Stimulated activated CD4-positive, alpha-beta T cell treated with anti-CD3 and anti-CD28 coated beads, Interleukin-4, amount 100 ng/mL, for 4 hours (primary cell): ENCODE results near the gene PRR20C.
"Not testable (repeated sequence)": the region's sequence is repeated elsewhere in the genome, so short reads cannot be mapped to it uniquely, and the experiment has no call there.

Experiments
- DNase-seq, 2 experiments: peaks; one replicate each; pipeline ENCODE4 v3.0.0-alpha.2; 2020

PRR20C gene

DNA sequence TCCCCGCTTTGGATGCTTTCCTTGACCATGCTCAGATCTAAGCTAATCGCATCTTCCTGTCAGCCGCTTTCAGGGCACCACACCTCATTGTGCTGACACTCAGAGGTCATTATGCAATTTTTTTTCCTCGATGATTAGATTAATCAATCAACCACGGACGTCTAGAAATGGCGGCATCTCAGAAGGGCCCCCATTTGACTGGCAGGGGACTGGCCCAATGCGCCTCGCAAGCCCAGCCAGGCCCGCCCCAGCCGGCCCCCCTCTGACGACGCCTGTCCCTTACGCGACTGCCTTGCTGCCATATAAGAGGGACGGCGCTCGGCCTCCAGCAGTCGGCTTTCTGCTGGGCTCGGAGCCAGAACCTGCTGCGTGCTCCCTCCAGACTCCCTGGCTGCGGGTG lies at the start of gene PRR20C:
PRR20C (plus strand) TSS at position 301 of the 400 bp plus-strand sequence. CDS start 387 bp downstream, outside the sequence.
- not testable (repeated sequence) for DNase-seq

DNA sequence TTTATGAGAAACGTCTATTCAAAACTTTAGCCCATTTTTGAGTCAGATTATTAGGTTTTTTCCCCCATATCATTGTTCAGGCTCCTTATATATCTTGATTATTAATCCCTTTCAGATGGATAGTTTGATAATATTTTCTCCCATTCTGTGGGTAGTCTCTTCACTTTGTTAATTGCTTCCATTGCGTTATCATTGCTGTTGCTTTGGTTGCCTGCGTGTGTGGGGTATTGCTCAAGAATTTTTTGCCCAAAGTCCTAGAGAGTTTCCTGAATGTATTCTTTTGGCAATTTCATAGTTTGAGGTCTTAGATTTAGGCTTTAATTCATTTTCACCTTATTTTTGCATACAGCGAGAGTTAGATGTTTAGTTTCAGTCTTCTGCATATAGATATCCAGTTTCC lies 38.9 kb upstream of the PRR20C start:
- no peak for DNase-seq

DNA sequence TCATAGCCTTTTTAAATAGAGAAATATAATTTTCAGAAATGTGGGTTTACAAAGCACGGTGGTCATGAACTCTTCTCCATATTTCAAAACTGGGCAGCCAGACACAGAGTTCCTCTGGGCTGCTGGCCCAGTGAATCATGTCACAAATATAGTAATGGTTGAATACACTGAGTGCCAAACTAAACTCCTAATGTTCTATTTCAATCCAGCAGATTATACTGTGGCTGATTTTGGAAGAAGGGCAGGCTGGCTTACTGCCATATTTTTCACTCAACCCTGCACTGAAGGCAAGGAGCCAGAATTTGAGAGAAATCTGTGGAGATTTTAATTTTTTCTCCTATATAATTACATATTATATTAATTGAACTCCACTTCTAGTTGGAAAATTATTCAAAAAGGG lies 30.2 kb upstream of the PRR20C start:
- DNase-seq = no peak

DNA sequence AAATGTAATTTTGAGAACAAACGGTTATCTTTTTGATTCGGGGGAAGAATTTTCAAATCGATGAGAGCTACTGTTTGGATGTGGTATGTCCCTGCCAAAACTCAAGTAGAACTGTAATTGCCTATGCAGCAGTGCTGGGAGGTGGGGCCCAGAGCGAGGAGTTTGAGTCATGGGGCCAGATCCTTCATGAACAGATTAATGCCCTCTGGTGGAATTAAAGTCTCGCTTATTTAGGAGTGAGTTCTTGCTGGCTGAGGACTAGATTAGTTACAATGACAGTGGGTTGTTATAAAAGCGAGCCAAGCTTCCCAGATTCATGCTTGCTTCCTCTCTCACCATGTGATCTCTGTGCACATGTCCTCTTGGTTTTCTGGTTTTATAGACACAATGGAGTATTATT lies 25.0 kb upstream of the PRR20C start:
- DNase-seq = no peak

DNA sequence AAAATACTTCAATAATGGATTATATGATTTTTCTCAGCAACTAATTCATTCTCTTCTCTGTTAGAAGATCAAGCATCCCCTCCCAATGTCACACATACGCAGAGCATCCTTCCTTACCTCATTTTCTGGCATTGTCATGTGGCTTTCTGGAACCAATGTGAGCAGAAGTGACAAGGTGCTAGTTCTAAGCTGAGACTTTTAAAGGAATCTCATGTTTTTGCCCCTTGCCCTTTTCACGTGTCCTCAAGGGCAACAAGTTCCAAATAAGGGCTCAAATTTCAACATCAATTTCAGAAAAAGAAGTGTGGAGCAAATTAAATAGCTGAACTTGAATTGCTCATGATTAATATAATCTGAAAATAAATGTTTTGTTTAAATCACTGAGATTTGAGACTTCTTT lies 17.8 kb upstream of the PRR20C start:
- DNase-seq = no peak

DNA sequence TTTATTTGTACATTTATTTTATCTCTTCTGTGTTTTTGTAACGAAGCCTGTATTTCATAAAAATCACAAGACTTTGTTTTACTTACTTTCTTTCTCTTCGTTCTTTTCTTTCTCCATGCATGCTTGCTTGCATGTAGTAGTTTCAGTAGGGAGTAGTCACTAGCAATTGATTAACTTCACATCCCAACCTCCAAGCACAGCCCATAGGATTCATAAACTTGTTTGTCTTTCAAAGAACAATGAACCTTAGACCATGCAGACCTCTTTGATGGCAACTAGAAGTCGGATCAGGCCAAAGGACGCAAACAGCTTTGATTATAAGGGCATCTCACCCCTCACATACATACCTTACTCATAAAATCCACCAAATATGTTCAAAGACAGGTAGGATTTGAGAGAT lies 16.3 kb upstream of the PRR20C start:
- DNase-seq = no peak

DNA sequence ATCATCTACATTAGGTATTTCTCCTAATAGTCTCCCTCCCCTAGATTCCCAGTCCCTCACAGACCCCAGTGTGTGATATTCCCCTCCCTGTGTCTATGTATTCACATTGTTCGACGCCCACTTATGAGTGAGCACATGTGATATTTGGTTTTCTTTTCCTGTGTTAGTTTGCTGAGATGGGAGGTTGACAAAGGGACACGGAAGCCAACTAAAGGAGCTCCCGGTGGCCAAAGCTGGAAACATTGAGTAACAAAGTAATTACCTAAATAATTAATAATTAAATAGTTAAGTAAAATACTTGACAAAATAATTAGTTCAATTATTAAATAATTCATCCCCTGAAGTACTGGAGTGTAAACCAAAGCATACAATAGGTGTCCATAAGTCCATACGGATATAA lies 14.9 kb upstream of the PRR20C start:
- no peak for DNase-seq

DNA sequence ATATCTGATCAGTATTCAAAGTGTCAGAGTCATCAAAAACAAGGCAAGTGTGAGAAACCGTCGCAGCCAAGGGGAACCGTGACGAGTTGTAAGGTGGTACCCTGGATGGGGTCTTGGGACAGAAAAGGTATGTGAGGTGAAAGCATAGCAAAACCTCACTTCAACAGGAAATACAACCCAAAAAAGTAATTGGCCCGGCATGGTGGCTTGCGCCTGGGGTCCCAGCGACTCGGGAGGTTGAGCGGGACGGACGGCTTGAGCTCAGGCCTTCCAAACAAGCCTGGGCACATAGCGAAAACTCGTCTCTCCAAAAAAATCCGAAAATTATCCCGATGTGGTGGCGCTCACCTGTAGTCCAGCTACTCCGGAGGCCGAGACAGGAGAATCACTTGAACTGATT lies 14.1 kb upstream of the PRR20C start:
- not testable (repeated sequence) for DNase-seq

DNA sequence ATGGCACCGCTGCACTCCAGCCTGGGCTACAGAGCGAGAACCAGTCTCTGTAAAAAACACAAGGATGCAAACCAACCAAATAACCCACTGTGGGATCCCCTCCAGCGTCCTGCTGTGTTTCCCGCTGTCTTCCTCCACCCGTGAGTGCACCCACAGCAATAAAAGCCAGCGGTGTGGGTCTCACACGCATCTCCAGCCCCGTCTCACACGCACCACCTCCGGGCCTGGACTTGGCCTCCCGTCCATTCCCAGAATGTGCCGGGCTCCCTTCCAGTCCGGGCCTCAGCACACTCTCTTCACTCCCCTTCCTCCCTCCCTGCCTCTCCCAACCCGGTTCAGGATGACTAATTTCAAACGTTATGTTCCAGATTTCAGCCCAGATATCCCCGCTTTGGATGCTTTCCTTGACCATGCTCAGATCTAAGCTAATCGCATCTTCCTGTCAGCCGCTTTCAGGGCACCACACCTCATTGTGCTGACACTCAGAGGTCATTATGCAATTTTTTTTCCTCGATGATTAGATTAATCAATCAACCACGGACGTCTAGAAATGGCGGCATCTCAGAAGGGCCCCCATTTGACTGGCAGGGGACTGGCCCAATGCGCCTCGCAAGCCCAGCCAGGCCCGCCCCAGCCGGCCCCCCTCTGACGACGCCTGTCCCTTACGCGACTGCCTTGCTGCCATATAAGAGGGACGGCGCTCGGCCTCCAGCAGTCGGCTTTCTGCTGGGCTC lies 13.5 kb upstream of the PRR20C start, which contains the start of gene PRR20A:
PRR20A (plus strand) TSS at position 684 of the 734 bp plus-strand sequence. CDS start 387 bp downstream, outside the sequence.
- not testable (repeated sequence) for DNase-seq

DNA sequence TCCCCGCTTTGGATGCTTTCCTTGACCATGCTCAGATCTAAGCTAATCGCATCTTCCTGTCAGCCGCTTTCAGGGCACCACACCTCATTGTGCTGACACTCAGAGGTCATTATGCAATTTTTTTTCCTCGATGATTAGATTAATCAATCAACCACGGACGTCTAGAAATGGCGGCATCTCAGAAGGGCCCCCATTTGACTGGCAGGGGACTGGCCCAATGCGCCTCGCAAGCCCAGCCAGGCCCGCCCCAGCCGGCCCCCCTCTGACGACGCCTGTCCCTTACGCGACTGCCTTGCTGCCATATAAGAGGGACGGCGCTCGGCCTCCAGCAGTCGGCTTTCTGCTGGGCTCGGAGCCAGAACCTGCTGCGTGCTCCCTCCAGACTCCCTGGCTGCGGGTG lies 6.7 kb upstream of the PRR20C start, which contains the start of gene PRR20B:
PRR20B (plus strand) TSS at position 301 of the 400 bp plus-strand sequence. CDS start 387 bp downstream, outside the sequence.
- not testable (repeated sequence) for DNase-seq

DNA sequence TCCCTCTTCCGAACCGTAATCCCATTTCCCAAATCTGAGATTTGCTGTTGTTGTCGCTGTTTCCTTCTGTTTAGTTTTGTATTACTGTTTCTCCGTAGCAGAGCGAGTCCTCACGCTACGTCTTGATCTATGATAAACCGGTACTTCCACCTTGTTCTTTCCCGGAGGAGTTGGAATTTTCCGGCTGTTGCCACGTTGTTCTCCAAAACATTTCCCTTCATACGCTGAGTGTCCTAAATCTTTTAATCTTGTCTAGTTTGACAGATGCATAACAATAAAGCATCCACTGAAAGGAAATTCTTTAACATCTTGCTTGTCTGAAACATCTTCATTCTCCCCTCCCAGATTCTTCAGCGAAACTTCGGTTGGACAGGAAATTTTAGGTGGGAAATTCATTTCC lies 5.8 kb upstream of the PRR20C start:
- not testable (repeated sequence) for DNase-seq

DNA sequence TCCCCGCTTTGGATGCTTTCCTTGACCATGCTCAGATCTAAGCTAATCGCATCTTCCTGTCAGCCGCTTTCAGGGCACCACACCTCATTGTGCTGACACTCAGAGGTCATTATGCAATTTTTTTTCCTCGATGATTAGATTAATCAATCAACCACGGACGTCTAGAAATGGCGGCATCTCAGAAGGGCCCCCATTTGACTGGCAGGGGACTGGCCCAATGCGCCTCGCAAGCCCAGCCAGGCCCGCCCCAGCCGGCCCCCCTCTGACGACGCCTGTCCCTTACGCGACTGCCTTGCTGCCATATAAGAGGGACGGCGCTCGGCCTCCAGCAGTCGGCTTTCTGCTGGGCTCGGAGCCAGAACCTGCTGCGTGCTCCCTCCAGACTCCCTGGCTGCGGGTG lies 6.5 kb downstream of the PRR20C start, which contains the start of gene PRR20D:
PRR20D (plus strand) TSS at position 301 of the 400 bp plus-strand sequence. CDS start 387 bp downstream, outside the sequence.
- DNase-seq = not testable (repeated sequence)

DNA sequence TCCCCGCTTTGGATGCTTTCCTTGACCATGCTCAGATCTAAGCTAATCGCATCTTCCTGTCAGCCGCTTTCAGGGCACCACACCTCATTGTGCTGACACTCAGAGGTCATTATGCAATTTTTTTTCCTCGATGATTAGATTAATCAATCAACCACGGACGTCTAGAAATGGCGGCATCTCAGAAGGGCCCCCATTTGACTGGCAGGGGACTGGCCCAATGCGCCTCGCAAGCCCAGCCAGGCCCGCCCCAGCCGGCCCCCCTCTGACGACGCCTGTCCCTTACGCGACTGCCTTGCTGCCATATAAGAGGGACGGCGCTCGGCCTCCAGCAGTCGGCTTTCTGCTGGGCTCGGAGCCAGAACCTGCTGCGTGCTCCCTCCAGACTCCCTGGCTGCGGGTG lies 13.0 kb downstream of the PRR20C start, which contains the start of gene PRR20E:
PRR20E (plus strand) TSS at position 301 of the 400 bp plus-strand sequence. CDS start 387 bp downstream, outside the sequence.
- DNase-seq = not testable (repeated sequence)

DNA sequence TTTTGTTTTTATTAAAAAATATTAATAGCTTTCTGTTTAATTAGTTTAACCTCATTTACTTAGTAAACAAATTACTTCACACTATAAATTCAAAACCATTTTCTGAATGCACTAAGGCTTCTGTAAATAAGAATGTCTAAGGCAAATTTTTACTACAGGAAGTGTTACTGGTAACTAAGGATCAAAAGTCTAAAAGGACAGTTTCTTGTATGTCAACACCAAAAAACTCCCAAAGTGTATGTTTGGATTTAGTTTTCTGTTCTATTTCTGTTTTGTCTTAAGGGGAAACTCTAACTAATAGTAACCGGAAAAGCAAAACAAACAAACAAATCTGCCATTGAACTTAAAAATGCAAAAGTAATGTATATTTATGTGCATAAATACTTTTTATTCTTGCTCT lies 37.8 kb downstream of the PRR20C start:
- no peak for DNase-seq
